ENCODE measurements around the gene KIF2A. TPM values are rescaled to one million over a fixed set of nuclear protein-coding genes. Genes with fewer than 3 reads are reported as not detected.
A peak's percentile ranks its signal among the peaks of the same experiment; 100 is the strongest.

The KIF2A gene
- total and polyA plus RNA-seq, 2 of the 13 experiments (the other 11 are each of a cell fraction or from before 2014, with no cell fraction given): 8.5 to 19.2 TPM

DNA sequence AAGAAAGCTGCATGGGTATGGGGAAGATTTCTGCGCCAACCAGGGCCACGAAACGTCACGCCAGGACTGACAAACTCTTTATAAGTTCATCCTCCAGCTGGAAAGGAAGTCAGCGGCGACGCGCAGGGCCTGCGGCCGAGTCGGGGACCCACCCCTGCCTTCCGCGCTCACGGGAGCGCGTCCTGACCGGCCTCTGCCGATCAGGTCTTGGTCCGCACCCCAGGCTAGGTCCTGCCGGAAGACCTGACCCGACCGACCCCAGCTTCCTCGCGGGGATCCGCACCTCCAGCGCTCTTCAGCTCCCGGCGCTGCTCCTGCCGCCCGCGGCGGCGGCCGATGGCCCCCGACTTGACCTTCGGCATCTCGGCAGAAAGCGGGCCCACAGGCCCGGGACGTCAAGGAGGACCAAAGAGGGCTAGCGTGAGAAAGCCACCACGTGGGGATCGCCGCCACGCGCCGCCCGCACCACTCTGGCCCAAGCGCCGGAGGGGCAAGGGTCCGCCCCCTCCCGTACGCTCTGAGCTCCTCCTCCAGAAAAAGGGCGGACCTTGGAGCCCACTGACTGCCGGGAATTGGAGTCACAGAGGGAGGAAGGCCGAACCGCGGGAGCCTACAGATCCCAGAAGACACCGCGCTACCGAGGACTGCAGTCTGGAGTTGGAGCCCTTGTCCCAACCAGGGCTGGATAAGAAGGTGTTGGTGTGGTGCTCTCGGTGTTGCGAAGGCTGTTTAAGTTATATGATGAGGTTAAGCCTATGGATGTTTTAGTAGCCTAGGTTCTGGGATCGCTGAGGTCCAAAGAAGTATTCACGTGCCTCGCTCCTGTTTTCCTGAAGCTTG, 97.6 kb downstream of the KIF2A start, which contains the start of gene DIMT1 (continued):
- TF ChIP-seq USF2 (IDR thresholded peaks at IDR 0.05; ENCODE audit: low read depth, low read length): no peak
- peak; percentile 68 for TF ChIP-seq USF2 (CRISPR knock-in tag; IDR thresholded peaks at IDR 0.05; ENCODE audit: borderline replicate concordance)
- TF ChIP-seq ZNF207 (IDR thresholded peaks at IDR 0.05; ENCODE audit: borderline replicate concordance): no peak
- TF ChIP-seq HIVEP1 (CRISPR knock-in tag; IDR thresholded peaks at IDR 0.05): peak; percentile 79
- 0 out of 2 replicates have a peak, but pooled peaks have one; percentile 61 for TF ChIP-seq ZNF430 (CRISPR knock-in tag; IDR thresholded peaks at IDR 0.05)
- TF ChIP-seq SMAD1 (CRISPR knock-in tag; IDR thresholded peaks at IDR 0.05; ENCODE audit: borderline replicate concordance, low read depth): peak; percentile 87
- TF ChIP-seq U2AF2 (IDR thresholded peaks at IDR 0.05; ENCODE audit: low read depth, low read length): no peak; the same call in 1 of the 2 replicates
- 0 out of 2 replicates have a peak, but pooled peaks have one; percentile 40 for TF ChIP-seq ZNF83 (CRISPR knock-in tag; IDR thresholded peaks at IDR 0.05; ENCODE audit: borderline replicate concordance)
- TF ChIP-seq SMAD9 (CRISPR knock-in tag; IDR thresholded peaks at IDR 0.05): no peak
- peak; percentile 97 for TF ChIP-seq ZNF230 (CRISPR knock-in tag; IDR thresholded peaks at IDR 0.05)
- no peak; the same call in 1 of the 2 replicates for TF ChIP-seq KLF11 (CRISPR knock-in tag; IDR thresholded peaks at IDR 0.05)
- peak; percentile 64; the same call in 1 of the 2 replicates for TF ChIP-seq ZFP41 (CRISPR knock-in tag; IDR thresholded peaks at IDR 0.05; ENCODE audit: borderline replicate concordance)
- TF ChIP-seq, protein P1, sequence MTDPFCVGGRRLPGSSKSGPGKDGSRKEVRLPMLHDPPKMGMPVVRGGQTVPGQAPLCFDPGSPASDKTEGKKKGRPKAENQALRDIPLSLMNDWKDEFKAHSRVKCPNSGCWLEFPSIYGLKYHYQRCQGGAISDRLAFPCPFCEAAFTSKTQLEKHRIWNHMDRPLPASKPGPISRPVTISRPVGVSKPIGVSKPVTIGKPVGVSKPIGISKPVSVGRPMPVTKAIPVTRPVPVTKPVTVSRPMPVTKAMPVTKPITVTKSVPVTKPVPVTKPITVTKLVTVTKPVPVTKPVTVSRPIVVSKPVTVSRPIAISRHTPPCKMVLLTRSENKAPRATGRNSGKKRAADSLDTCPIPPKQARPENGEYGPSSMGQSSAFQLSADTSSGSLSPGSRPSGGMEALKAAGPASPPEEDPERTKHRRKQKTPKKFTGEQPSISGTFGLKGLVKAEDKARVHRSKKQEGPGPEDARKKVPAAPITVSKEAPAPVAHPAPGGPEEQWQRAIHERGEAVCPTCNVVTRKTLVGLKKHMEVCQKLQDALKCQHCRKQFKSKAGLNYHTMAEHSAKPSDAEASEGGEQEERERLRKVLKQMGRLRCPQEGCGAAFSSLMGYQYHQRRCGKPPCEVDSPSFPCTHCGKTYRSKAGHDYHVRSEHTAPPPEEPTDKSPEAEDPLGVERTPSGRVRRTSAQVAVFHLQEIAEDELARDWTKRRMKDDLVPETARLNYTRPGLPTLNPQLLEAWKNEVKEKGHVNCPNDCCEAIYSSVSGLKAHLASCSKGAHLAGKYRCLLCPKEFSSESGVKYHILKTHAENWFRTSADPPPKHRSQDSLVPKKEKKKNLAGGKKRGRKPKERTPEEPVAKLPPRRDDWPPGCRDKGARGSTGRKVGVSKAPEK (CRISPR knock-in tag; IDR thresholded peaks at IDR 0.05; ENCODE audit: borderline replicate concordance): no peak
- TF ChIP-seq, protein P2, sequence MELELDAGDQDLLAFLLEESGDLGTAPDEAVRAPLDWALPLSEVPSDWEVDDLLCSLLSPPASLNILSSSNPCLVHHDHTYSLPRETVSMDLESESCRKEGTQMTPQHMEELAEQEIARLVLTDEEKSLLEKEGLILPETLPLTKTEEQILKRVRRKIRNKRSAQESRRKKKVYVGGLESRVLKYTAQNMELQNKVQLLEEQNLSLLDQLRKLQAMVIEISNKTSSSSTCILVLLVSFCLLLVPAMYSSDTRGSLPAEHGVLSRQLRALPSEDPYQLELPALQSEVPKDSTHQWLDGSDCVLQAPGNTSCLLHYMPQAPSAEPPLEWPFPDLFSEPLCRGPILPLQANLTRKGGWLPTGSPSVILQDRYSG (CRISPR knock-in tag; IDR thresholded peaks at IDR 0.05): no peak
- TF ChIP-seq MXD1 (CRISPR knock-in tag; IDR thresholded peaks at IDR 0.05): peak; percentile 98
- 0 out of 2 replicates have a peak, but pooled peaks have one; percentile 45 for TF ChIP-seq ZNF160 (CRISPR knock-in tag; IDR thresholded peaks at IDR 0.05)
- TF ChIP-seq CENPT (CRISPR knock-in tag; IDR thresholded peaks at IDR 0.05; ENCODE audit: low read depth): 0 out of 2 replicates have a peak, but pooled peaks have one; percentile 64
- peak; percentile 83 for TF ChIP-seq ZNF543 (CRISPR knock-in tag; IDR thresholded peaks at IDR 0.05)
- no peak for TF ChIP-seq GLMP (CRISPR knock-in tag; IDR thresholded peaks at IDR 0.05; ENCODE audit: borderline replicate concordance)
- TF ChIP-seq NR1H2 (CRISPR knock-in tag; IDR thresholded peaks at IDR 0.05; ENCODE audit: borderline replicate concordance, low read depth): peak; percentile 59; the same call in 1 of the 2 replicates
- TF ChIP-seq FOXJ3 (CRISPR knock-in tag; IDR thresholded peaks at IDR 0.05; ENCODE audit: borderline replicate concordance): no peak
